Esophagus muscularis mucosa (tissue), 4 donors: ENCODE measurements around the gene RASSF1.
A peak's percentile ranks its signal among the peaks of the same experiment; 100 is the strongest.

Experiments used
- CTCF ChIP-seq, 3 experiments: fragments of 200-600 bp in 2 of 3; fragments of 450-650 bp in 1 of 3; sonication (generic) in 2 of 3; IDR thresholded peaks; one replicate each; pipeline ENCODE4 v1.5.1; 2017 to 2019; ENCODE audit warnings: antibody characterized with exemption in 3 of 3, mild to moderate bottlenecking in 2 of 3, moderate library complexity in 1 of 3
- EP300 ChIP-seq: sonication (generic); formaldehyde crosslinking; IDR thresholded peaks from one replicate; pipeline ENCODE4 v1.6.1; 2017; ENCODE audit warnings: antibody characterized with exemption
- POLR2A ChIP-seq: fragments of 450-650 bp; IDR thresholded peaks from one replicate; pipeline ENCODE4 v1.6.1; 2017; ENCODE audit warnings: antibody characterized with exemption, moderate library complexity, mild to moderate bottlenecking, low read depth
- POLR2AphosphoS5 ChIP-seq, 2 donors: sonication (generic); formaldehyde crosslinking; IDR thresholded peaks; one replicate each; pipeline ENCODE4 v1.6.1; 2017; ENCODE audit warnings: antibody characterized with exemption in 2 of 2

- peak; percentile 92 to 94 for TF ChIP-seq POLR2AphosphoS5 (IDR thresholded peaks at IDR 0.05)
- peak in 1 of 3 experiments; percentile 30 for TF ChIP-seq CTCF (IDR thresholded peaks at IDR 0.05)
- TF ChIP-seq POLR2A: peak; percentile 66
- no peak for TF ChIP-seq EP300
These were observed 18.5 kb upstream of the RASSF1 start, which contains the start of gene TMEM115 for GRCh38 chr3:50358911-50359759.
